IMR-90 (cell line): Measurements from ENCODE around the gene CNPY1. TPM values are rescaled to one million over a fixed set of nuclear protein-coding genes. Genes with fewer than 3 reads are reported as not detected.

Experiments used
- ATAC-seq: fragments of 200-7000 bp; cut with Tn5 transposase; 2 replicates; pipeline ENCODE4 v1.9.1; 2020; ENCODE audit warnings: low read depth, mild to moderate bottlenecking, moderate library complexity
- BruUV-seq: library from RNA; stranded (reverse); fragments of 400-500 nt; replicated peaks from 2 replicates; lab custom pipeline; 2021; lab: Mats Ljungman, UMichigan
- CTCF ChIA-PET: fragments of 300-600 bp; formaldehyde crosslinking; extraction: SDS; loops from one replicate; lab custom pipeline; 2021; ENCODE audit warnings: antibody characterized with exemption; lab: Yijun Ruan, JAX
- POLR2A ChIA-PET: fragments of 300-600 bp; sonication (Branson Sonifier 250); formaldehyde crosslinking; loops from one replicate; lab custom pipeline; 2022; ENCODE audit warnings: antibody characterized with exemption; ENCODE audit not compliant: unreplicated experiment; lab: Charles Lee
- DNase-seq: peaks from one replicate; pipeline ENCODE4 v3.0.0; 2013
- H2AFZ ChIP-seq: replicated peaks from 2 replicates; pipeline ENCODE3; 2013; ENCODE audit warnings: low read length, mild to moderate bottlenecking; ENCODE audit not compliant: poor library complexity
- H2AK5ac ChIP-seq: 2 replicates; pipeline ENCODE4 v1.6.1; 2013; ENCODE audit warnings: low read depth, low read length, inconsistent platforms
- H2AK9ac ChIP-seq: replicated peaks from 2 replicates; pipeline ENCODE3; 2013; ENCODE audit warnings: mild to moderate bottlenecking, low read depth, low read length, moderate library complexity; ENCODE audit not compliant: poor library complexity
- H2BK120ac ChIP-seq: 2 replicates; pipeline ENCODE4 v1.6.1; 2013; ENCODE audit warnings: low read depth, low read length, inconsistent platforms
- H2BK15ac ChIP-seq: 3 replicates; pipeline ENCODE4 v1.6.1; 2013; ENCODE audit warnings: low read depth, low read length, inconsistent platforms
- H2BK20ac ChIP-seq: 2 replicates; pipeline ENCODE4 v1.6.1; 2013; ENCODE audit warnings: low read depth, mild to moderate bottlenecking, inconsistent platforms, low read length, moderate library complexity
- H2BK5ac ChIP-seq: 2 replicates; pipeline ENCODE4 v1.6.1; 2013; ENCODE audit warnings: mild to moderate bottlenecking, low read depth, low read length, inconsistent platforms; ENCODE audit not compliant: poor library complexity, severe bottlenecking
- H3K14ac ChIP-seq: replicated peaks from 2 replicates; pipeline ENCODE4 v1.6.1; 2013; ENCODE audit warnings: low read depth, low read length, inconsistent platforms
- H3K18ac ChIP-seq: 2 replicates; pipeline ENCODE4 v1.6.1; 2013; ENCODE audit warnings: low read depth, low read length, control low read depth
- H3K23ac ChIP-seq: 2 replicates; pipeline ENCODE4 v1.6.1; 2013; ENCODE audit warnings: low read depth, low read length, inconsistent platforms
- H3K27ac ChIP-seq: 2 replicates; pipeline ENCODE4 v1.5.1; 2013; ENCODE audit warnings: mild to moderate bottlenecking, control low read depth, low read length; ENCODE audit not compliant: insufficient read depth
- H3K27me3 ChIP-seq: 2 replicates; pipeline ENCODE4 v1.6.1; 2013; ENCODE audit warnings: low read length; ENCODE audit not compliant: control insufficient read depth, insufficient read depth
- H3K36me3 ChIP-seq: 2 replicates; pipeline ENCODE4 v1.6.1; 2013; ENCODE audit warnings: low read length, mixed read lengths; ENCODE audit not compliant: control insufficient read depth, insufficient read depth
- H3K4ac ChIP-seq: 2 replicates; pipeline ENCODE4 v1.6.1; 2013; ENCODE audit warnings: low read depth, low read length, inconsistent platforms
- H3K4me1 ChIP-seq: 2 replicates; pipeline ENCODE4 v1.6.1; 2013; ENCODE audit warnings: low read length, mixed read lengths; ENCODE audit not compliant: control insufficient read depth, insufficient read depth
- H3K4me2 ChIP-seq: 2 replicates; pipeline ENCODE4 v1.6.1; 2013; ENCODE audit warnings: low read depth, mild to moderate bottlenecking, control low read depth, low read length, moderate library complexity
- H3K4me3 ChIP-seq: 2 replicates; pipeline ENCODE4 v1.5.1; 2013; ENCODE audit warnings: low read depth, mild to moderate bottlenecking, control low read depth, low read length, moderate library complexity; ENCODE audit not compliant: insufficient read depth
- H3K56ac ChIP-seq: 2 replicates; pipeline ENCODE4 v1.6.1; 2013; ENCODE audit warnings: low read length, inconsistent platforms; ENCODE audit not compliant: insufficient read depth; ENCODE audit errors: extremely low read depth
- H3K79me1 ChIP-seq, 2 experiments: 2 replicates each; pipeline ENCODE4 v1.6.1; 2013; ENCODE audit warnings: low read length in 2 of 2, inconsistent platforms in 1 of 2, low read depth in 1 of 2
- H3K9ac ChIP-seq: 2 replicates; pipeline ENCODE4 v1.6.1; 2013; ENCODE audit warnings: low read depth, low read length, control low read depth
- H3K9me1 ChIP-seq: 2 replicates; pipeline ENCODE4 v1.6.1; 2013; ENCODE audit warnings: low read length, inconsistent platforms; ENCODE audit not compliant: insufficient read depth
- H3K9me3 ChIP-seq: 2 replicates; pipeline ENCODE4 v1.6.1; 2013; ENCODE audit warnings: low read length; ENCODE audit not compliant: control insufficient read depth, insufficient read depth
- H4K20me1 ChIP-seq: 2 replicates; pipeline ENCODE4 v1.6.1; 2013; ENCODE audit warnings: low read length, inconsistent platforms; ENCODE audit not compliant: insufficient read depth
- H4K5ac ChIP-seq: 2 replicates; pipeline ENCODE4 v1.6.1; 2013; ENCODE audit warnings: mild to moderate bottlenecking, low read depth, low read length, control low read depth
- H4K8ac ChIP-seq, 2 experiments: 2 replicates each; pipeline ENCODE4 v1.6.1; 2013; ENCODE audit warnings: low read depth in 2 of 2, low read length in 2 of 2, control low read depth in 1 of 2, inconsistent platforms in 1 of 2
- H4K91ac ChIP-seq: 2 replicates; pipeline ENCODE4 v1.6.1; 2013; ENCODE audit warnings: low read depth, low read length, inconsistent platforms; ENCODE audit not compliant: insufficient read depth
- FOS ChIP-seq: fragments of 150-350 bp; IDR thresholded peaks from 2 replicates; pipeline ENCODE4 v1.6.1; 2016; ENCODE audit warnings: low read depth, low read length
- WGBS, 2 experiments: methylation state at CpG; one replicate each; pipeline versions ENCODE4 v1.1.5 to v1.1.7; 2013; ENCODE audit warnings: missing lambda C conversion rate in 2 of 2; ENCODE audit not compliant: insufficient read length in 1 of 2; ENCODE audit errors: extremely low coverage in 2 of 2; 5-methylcytosine and 5-hydroxymethylcytosine counted together
- dilution Hi-C: fragments of 300-500 bp; cut with HindIII; formaldehyde crosslinking; loops from one replicate; pipeline ENCODE4 v1.14.3; 2018; ENCODE audit warnings: low sequenced_read_pairs; ENCODE audit not compliant: unreplicated experiment
- in situ Hi-C: fragments of 300-500 bp; cut with MboI; formaldehyde crosslinking; loops from 3 replicates; pipeline ENCODE4 v1.14.3; 2019; ENCODE audit warnings: low sequenced_read_pairs, inconsistent platforms, mixed read lengths
- intact Hi-C: fragments of 100-400 bp; cut with micrococcal nuclease; formaldehyde crosslinking; loops from 2 replicates; pipeline ENCODE4 v1.10.0; 2022
- polyA plus RNA-seq, 3 experiments: library from polyadenylated mRNA; depleted of rRNA; stranded (reverse); fragments of >200 nt; gene quantifications; 2 replicates each; pipeline ENCODE4 v1.2.3, GENCODE V29; 2012; ENCODE audit warnings: low replicate concordance in 1 of 3
- total RNA-seq: library from RNA; depleted of rRNA; stranded (reverse); fragments of >200 nt; gene quantifications from 2 replicates; pipeline ENCODE4 v1.2.3, GENCODE V29; 2012

Gene CNPY1
- total and polyA plus RNA-seq, 2 of the 4 experiments (the other 2 are of a cell fraction), result not detected

DNA sequence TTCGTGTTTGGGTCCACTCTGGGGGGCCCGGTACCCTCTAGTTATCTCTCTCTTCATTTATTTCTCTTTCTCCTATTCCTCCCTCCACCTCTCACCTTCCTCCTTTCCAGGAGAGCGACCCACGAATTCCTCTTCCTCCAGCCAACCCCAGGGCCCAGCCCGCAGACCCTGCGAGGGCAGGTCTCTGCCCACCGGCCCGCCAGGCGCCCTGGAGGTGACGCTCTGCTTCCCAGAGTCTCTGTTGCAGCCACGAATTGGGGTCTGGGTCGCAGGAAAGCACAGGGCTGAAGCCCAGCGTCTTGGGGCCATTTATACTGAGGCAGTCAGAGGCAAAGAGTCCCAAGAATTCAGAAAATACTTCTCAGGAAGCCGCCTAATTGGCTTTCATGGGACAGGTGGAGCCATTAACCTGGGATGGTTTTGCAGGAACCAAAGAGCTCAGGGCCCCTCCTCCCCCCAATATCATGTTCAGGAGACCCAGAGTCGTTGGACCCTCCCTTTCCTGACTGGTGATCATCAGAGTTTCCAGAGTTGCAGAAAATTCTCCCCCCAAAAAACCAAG is 91.1 kb downstream of the CNPY1 start:
- H3K9me1 ChIP-seq, result no peaks in the 10 kb centered on the region; the same call in 1 of the 2 replicates
- no peak overlapping the region for H2BK5ac ChIP-seq
- no peak for TF ChIP-seq FOS
- no peak overlapping the region for H3K14ac ChIP-seq
- WGBS, 2 experiments, result 0% methylated on average over 8 of the region's 15 CpGs; no CpG with 5 or more reads in 1 of the 2 experiments
- no peaks in the 10 kb centered on the region for H3K4me1 ChIP-seq
- no peak overlapping the region for H4K5ac ChIP-seq
- H2BK120ac ChIP-seq, result no peak overlapping the region
- no peak overlapping the region for H4K91ac ChIP-seq
- no peak overlapping the region for H3K4me3 ChIP-seq
- H2BK20ac ChIP-seq, result no peak overlapping the region
- H3K27me3 ChIP-seq, result peaks cover 90% of the 10 kb centered on the region
- H2AFZ ChIP-seq, result no peak overlapping the region
- POLR2A ChIA-PET, result no interaction called here
- in situ Hi-C loops (no loop called here), dilution Hi-C loops (no loop called here), intact Hi-C loops (loop anchor here (10.0 kb wide), 2 partner anchors 80 to 160 kb away; partner anchors contain the start of gene INSIG1)
- DNase-seq, result no peak
- H4K20me1 ChIP-seq, result no peaks in the 10 kb centered on the region
- no peak overlapping the region for H3K9ac ChIP-seq
- no peak overlapping the region for H2AK9ac ChIP-seq
- H3K18ac ChIP-seq, result no peak overlapping the region
- no peak overlapping the region for H2BK15ac ChIP-seq
- no peak overlapping the region for H3K56ac ChIP-seq
- H3K4me2 ChIP-seq, result no peak overlapping the region
- H3K23ac ChIP-seq, result no peak overlapping the region
- no peaks in the 10 kb centered on the region for H3K79me1 ChIP-seq
- H3K4ac ChIP-seq, result no peak overlapping the region
- H2AK5ac ChIP-seq, result no peak overlapping the region
- CTCF ChIA-PET, result no interaction called here
- H3K36me3 ChIP-seq, result no peaks in the 10 kb centered on the region
- BruUV-seq, result no TSS peak
- ATAC-seq, result no peak
- no peak overlapping the region for H4K8ac ChIP-seq
- H3K9me3 ChIP-seq, result peaks cover 7% of the 10 kb centered on the region; the same call in 1 of the 2 replicates
- H3K27ac ChIP-seq, result no peak overlapping the region
